ENCODE measurements around the gene MTHFD1L. TPM values are rescaled to one million over a fixed set of nuclear protein-coding genes. Genes with fewer than 3 reads are reported as not detected.

The MTHFD1L gene
- total and polyA plus RNA-seq, 11 donors: 1.1 to 13.2 (median 4.2) TPM

DNA sequence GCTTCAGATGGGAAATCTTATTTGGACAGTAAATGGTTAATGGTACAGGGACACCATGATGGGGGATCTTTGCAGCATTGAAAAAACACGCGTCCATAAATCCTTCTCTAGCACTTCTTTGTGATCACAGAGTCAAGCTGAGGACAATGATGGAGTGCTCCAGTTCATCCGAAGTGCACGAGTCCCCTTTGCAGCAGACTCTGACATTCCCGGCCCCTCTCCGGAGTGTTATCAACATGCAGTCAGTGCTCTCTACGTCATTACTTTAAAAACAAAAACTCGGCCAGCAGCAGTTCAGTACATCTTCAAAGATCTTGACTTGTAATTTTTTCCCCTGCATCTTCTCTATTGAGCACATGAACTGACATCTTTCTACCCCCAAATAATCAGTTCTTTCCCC lies 188.8 kb downstream of the MTHFD1L start:
- Histone ChIP-seq H3K27ac (peak overlapping the region in 1 of 12 donors; percentile 24), H3K4me3 (peak overlapping the region in 1 of 12 donors; percentile 13), H3K4me1 (peaks cover 0 to 19% (median 8%) of the 10 kb centered on the region in 12 donors), H3K9me3 (no peaks in the 10 kb centered on the region), H3K36me3 (no peaks in the 10 kb centered on the region), H3K27me3 (no peaks in the 10 kb centered on the region)
- DNase-seq (peak in 1 of 5 donors; percentile 49), ATAC-seq (peak; percentile 60 to 78 (median 70))
- intact Hi-C loops (cut with DNase I): no loop called here
- 22 to 29% (median 29%) methylated on average over 8 of the region's 8 CpGs for WGBS, 4 donors
- TF ChIP-seq POLR2A (IDR thresholded peaks at IDR 0.05): no peak
- TF ChIP-seq, protein P1, sequence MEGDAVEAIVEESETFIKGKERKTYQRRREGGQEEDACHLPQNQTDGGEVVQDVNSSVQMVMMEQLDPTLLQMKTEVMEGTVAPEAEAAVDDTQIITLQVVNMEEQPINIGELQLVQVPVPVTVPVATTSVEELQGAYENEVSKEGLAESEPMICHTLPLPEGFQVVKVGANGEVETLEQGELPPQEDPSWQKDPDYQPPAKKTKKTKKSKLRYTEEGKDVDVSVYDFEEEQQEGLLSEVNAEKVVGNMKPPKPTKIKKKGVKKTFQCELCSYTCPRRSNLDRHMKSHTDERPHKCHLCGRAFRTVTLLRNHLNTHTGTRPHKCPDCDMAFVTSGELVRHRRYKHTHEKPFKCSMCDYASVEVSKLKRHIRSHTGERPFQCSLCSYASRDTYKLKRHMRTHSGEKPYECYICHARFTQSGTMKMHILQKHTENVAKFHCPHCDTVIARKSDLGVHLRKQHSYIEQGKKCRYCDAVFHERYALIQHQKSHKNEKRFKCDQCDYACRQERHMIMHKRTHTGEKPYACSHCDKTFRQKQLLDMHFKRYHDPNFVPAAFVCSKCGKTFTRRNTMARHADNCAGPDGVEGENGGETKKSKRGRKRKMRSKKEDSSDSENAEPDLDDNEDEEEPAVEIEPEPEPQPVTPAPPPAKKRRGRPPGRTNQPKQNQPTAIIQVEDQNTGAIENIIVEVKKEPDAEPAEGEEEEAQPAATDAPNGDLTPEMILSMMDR (IDR thresholded peaks at IDR 0.05): no peak

DNA sequence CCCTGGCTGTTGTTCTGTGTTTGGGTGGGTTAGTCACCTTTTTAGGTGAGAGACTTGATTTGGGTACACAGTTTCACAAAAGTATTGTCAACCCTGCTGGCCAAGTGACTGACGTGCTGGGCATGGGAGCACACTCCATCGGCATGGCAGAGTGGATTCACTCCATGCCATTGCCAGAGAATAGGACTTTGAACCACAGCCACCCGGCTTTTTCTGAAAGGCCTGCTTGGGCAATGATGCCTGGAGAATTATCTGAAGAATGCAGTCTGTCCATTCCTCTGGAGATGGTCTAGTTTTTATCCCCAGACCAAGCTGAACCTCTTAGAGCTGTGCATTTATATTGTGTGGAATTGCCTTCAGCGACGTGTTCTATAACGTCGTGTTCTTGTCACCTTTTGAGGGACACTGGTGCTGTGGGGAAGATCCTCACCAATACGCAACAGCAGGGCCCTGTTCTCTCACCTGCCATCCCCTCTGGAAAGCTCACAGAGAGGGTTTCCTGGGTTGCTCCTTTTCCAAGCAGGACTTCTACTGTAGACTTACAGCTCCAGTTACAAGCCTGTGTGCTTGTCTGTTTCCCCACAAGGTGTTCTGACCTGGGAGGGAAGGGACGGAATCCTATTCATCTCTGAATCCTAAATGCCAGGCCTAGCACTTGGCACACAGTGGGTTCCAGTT lies 190.9 kb downstream of the MTHFD1L start:
- H3K27ac ChIP-seq: no peak overlapping the region
- no peak for ATAC-seq

DNA sequence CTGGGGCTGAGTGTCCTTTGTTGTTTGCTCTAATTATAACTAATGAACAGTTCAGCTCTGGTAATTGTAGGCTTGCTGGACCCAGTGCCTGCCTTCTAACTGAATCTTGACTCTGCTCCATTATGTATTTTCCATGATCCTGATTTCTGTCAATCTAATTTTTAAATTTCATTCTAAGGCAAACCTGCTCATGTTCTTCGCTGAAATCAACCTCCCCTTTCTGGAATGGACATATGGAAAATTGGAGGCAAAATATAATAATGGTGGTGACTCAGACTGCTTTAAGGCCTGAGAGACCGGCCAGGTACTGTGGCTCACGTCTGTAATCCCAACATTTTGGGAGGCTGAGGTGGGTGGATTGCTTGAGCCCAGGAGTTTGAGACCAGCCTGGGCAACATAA lies 191.6 kb downstream of the MTHFD1L start:
- WGBS, 4 donors: 92 to 98% (median 95%) methylated on average over 3 of the region's 3 CpGs
- H3K27ac ChIP-seq: peak overlapping the region in 1 of 12 donors; percentile 46
- TF ChIP-seq, protein P1 (IDR thresholded peaks at IDR 0.05): no peak
- no peak for TF ChIP-seq POLR2A (IDR thresholded peaks at IDR 0.05)
- no peaks in the 10 kb centered on the region for H3K9me3 ChIP-seq
- no peaks in the 10 kb centered on the region for H3K36me3 ChIP-seq
- DNase-seq (no peak), ATAC-seq (no peak)
- no peaks in the 10 kb centered on the region for H3K27me3 ChIP-seq
- intact Hi-C loops (cut with DNase I): no loop called here
- H3K4me3 ChIP-seq: no peak overlapping the region
- H3K4me1 ChIP-seq: peaks cover 0 to 19% (median 8%) of the 10 kb centered on the region in 12 donors

More for the DNA sequence above, 190.9 kb downstream of the MTHFD1L start:
- Histone ChIP-seq H3K36me3 (no peaks in the 10 kb centered on the region), H3K4me1 (peaks cover 0 to 19% (median 8%) of the 10 kb centered on the region in 12 donors), H3K4me3 (no peak overlapping the region), H3K27me3 (no peaks in the 10 kb centered on the region), H3K9me3 (no peaks in the 10 kb centered on the region)
- no peak for TF ChIP-seq POLR2A (IDR thresholded peaks at IDR 0.05)
- TF ChIP-seq, protein P1 (IDR thresholded peaks at IDR 0.05): no peak
- 90 to 93% (median 92%) methylated on average over 9 of the region's 9 CpGs for WGBS, 4 donors
- DNase-seq: no peak
- intact Hi-C loops (cut with DNase I): no loop called here

DNA sequence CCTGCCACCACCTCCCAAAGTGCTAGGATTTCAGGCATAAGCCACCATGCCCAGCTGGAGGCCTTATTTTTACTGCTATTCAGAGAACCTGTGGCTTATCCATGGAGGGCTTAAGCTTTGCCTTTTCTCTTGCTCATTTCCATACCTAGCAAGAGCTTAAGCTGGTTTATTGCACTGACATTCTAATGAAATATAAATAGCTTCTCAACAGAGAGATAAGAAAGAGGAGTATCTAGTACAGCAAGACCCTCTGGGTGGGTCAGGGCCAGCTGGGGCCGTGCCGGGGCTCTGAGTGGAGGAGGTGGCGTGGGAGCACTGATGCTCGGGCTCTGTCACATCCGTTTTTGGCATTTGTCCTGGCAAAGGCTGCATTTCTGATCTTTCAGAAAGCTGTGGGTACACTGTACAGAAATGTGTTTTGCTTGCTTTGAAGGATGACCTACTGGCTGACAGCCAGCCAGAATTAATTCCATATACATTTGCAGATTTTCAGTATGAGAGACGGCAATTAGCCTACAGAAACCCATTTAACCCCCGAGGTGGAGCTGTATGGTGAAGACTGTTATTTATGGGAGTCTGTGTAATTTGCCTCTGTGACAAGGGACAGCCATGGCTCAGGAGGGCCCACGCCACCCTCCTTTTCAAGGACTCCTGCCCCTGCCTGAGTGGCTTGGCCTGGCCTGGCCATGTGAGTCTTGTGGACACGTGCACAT lies 192.7 kb downstream of the MTHFD1L start:
- peak in 2 of 5 donors; percentile 38 to 72 for DNase-seq
- Histone ChIP-seq H3K36me3 (no peaks in the 10 kb centered on the region), H3K4me1 (peaks cover 0 to 24% (median 8%) of the 10 kb centered on the region in 12 donors), H3K27me3 (no peaks in the 10 kb centered on the region), H3K4me3 (no peak overlapping the region), H3K9me3 (no peaks in the 10 kb centered on the region), H3K27ac (peak overlapping the region in 5 of 12 donors; percentile 15 to 46 (median 20))
- TF ChIP-seq POLR2A (IDR thresholded peaks at IDR 0.05): no peak
- TF ChIP-seq, protein P1 (IDR thresholded peaks at IDR 0.05): no peak
- peak; percentile 49 to 85 (median 64) for ATAC-seq
- intact Hi-C loops (cut with DNase I): no loop called here
- 46 to 60% (median 49%) methylated on average over 9 of the region's 9 CpGs for WGBS, 4 donors
